Caco-2 (cell line): ENCODE measurements around the gene DHPS. TPM values are rescaled to one million over a fixed set of nuclear protein-coding genes. Genes with fewer than 3 reads are reported as not detected.

ENCODE experiments used
- BruUV-seq: library from RNA; stranded (reverse); fragments of 400-500 nt; replicated peaks from 2 replicates; lab custom pipeline; 2021; lab: Mats Ljungman, UMichigan
- CTCF ChIA-PET: fragments of 300-600 bp; sonication (Branson Sonifier 250); formaldehyde crosslinking; loops from one replicate; lab custom pipeline; 2022; ENCODE audit warnings: antibody characterized with exemption; lab: Charles Lee
- POLR2A ChIA-PET: fragments of 300-600 bp; sonication (Branson Sonifier 250); formaldehyde crosslinking; loops from one replicate; lab custom pipeline; 2022; ENCODE audit warnings: antibody characterized with exemption; lab: Charles Lee
- DNase-seq, 2 experiments: peaks; one replicate each; pipeline versions ENCODE4 v3.0.0 to v3.0.0-alpha.2; 2020 to 2022
- H3K27me3 ChIP-seq: replicated peaks from 2 replicates; pipeline ENCODE4 v1.6.0; 2011; ENCODE audit warnings: low read length; ENCODE audit not compliant: control insufficient read depth, insufficient read depth
- H3K36me3 ChIP-seq: 2 replicates; pipeline ENCODE4 v1.5.1; 2011; ENCODE audit warnings: low read length; ENCODE audit not compliant: control insufficient read depth, insufficient read depth
- H3K4me1 ChIP-seq: fragments of 250-450 bp; sonication (Bioruptor Pico); 2 replicates; pipeline ENCODE4 v1.5.1; 2020; ENCODE audit warnings: mild to moderate bottlenecking
- H3K4me3 ChIP-seq: 2 replicates; pipeline ENCODE4 v1.5.1; 2011; ENCODE audit warnings: low read depth, mild to moderate bottlenecking, control low read depth, low read length
- H3K9me3 ChIP-seq: fragments of 250-450 bp; sonication (Bioruptor Pico); 2 replicates; pipeline ENCODE4 v1.5.1; 2020; ENCODE audit warnings: mild to moderate bottlenecking, moderate library complexity
- H3K27ac Mint-ChIP-seq: one replicate; pipeline ENCODE4 v1.8.0; 2022; ENCODE audit warnings: mixed read lengths; ENCODE audit not compliant: unreplicated experiment
- H3K27me3 Mint-ChIP-seq: one replicate; pipeline ENCODE4 v1.8.0; 2022; ENCODE audit warnings: mixed read lengths; ENCODE audit not compliant: insufficient read depth, unreplicated experiment
- H3K36me3 Mint-ChIP-seq: one replicate; pipeline ENCODE4 v1.8.0; 2022; ENCODE audit warnings: mild to moderate bottlenecking, mixed read lengths; ENCODE audit not compliant: insufficient read depth, unreplicated experiment
- H3K4me1 Mint-ChIP-seq: one replicate; pipeline ENCODE4 v1.8.0; 2022; ENCODE audit warnings: low read depth, mixed read lengths; ENCODE audit not compliant: unreplicated experiment
- H3K4me3 Mint-ChIP-seq: one replicate; pipeline ENCODE4 v1.8.0; 2022; ENCODE audit warnings: mild to moderate bottlenecking, moderate library complexity, mixed read lengths; ENCODE audit not compliant: unreplicated experiment
- H3K9me3 Mint-ChIP-seq: one replicate; pipeline ENCODE4 v1.8.0; 2022; ENCODE audit warnings: mixed read lengths; ENCODE audit not compliant: unreplicated experiment
- intact Hi-C: fragments of 100-400 bp; cut with micrococcal nuclease; formaldehyde crosslinking; loops from one replicate; pipeline ENCODE4 v1.10.0; 2022; ENCODE audit not compliant: unreplicated experiment
- total RNA-seq: library from RNA; stranded (reverse); gene quantifications from 2 replicates; pipeline ENCODE4 v1.2.3, GENCODE V29; 2022
- TF ChIP-seq, protein P1 (sequence below), 2 experiments: fragments of 200-600 bp in 1 of 2; IDR thresholded peaks; 1 replicate in 1 of 2; 2 replicates in 1 of 2; pipeline versions ENCODE4 v1.5.1 to v1.8.0; 2011 to 2022; ENCODE audit warnings: antibody characterized with exemption in 1 of 2, control low read depth in 1 of 2, inconsistent platforms in 1 of 2, low read depth in 1 of 2, low read length in 1 of 2, mild to moderate bottlenecking in 1 of 2, moderate library complexity in 1 of 2; ENCODE audit not compliant: insufficient read depth in 1 of 2, severe bottlenecking in 1 of 2, unreplicated experiment in 1 of 2

DHPS gene
- total RNA-seq, 1 experiment from 2014 or later: 76.4 TPM

GRCh38 chr19:12668932-12669269 is 12.8 kb downstream of the DHPS start:
- H3K4me1 Mint-ChIP-seq: peaks cover 8% of the 10 kb centered on the region
- H3K36me3 Mint-ChIP-seq: peaks cover 60% of the 10 kb centered on the region
- ChIA-PET CTCF (no interaction called here), POLR2A (interaction anchor here (1.0 to 1.3 kb wide), 2 partner anchors 12 to 58 kb away, joined by 3 read pairs; no protein-coding TSS in a partner anchor)
- Histone ChIP-seq H3K9me3 (no peaks in the 10 kb centered on the region), H3K4me1 (peaks cover 12% of the 10 kb centered on the region), H3K27me3 (no peaks in the 10 kb centered on the region), H3K4me3 (peak overlapping the region; percentile 84), H3K36me3 (peaks cover 3% of the 10 kb centered on the region)
- TF ChIP-seq, protein P1, sequence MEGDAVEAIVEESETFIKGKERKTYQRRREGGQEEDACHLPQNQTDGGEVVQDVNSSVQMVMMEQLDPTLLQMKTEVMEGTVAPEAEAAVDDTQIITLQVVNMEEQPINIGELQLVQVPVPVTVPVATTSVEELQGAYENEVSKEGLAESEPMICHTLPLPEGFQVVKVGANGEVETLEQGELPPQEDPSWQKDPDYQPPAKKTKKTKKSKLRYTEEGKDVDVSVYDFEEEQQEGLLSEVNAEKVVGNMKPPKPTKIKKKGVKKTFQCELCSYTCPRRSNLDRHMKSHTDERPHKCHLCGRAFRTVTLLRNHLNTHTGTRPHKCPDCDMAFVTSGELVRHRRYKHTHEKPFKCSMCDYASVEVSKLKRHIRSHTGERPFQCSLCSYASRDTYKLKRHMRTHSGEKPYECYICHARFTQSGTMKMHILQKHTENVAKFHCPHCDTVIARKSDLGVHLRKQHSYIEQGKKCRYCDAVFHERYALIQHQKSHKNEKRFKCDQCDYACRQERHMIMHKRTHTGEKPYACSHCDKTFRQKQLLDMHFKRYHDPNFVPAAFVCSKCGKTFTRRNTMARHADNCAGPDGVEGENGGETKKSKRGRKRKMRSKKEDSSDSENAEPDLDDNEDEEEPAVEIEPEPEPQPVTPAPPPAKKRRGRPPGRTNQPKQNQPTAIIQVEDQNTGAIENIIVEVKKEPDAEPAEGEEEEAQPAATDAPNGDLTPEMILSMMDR (IDR thresholded peaks at IDR 0.05; ENCODE audit: insufficient read depth in 1 of 2, low read depth in 1 of 2, low read length in 1 of 2, severe bottlenecking in 1 of 2, unreplicated experiment in 1 of 2): no peak
- H3K27ac Mint-ChIP-seq: peak overlapping the region; percentile 94
- peak; percentile 54 to 71 for DNase-seq
- intact Hi-C loops: no loop called here
- H3K27me3 Mint-ChIP-seq: no peaks in the 10 kb centered on the region
- no peaks in the 10 kb centered on the region for H3K9me3 Mint-ChIP-seq
- H3K4me3 Mint-ChIP-seq: peak overlapping the region; percentile 85
- no TSS peak for BruUV-seq

DNA sequence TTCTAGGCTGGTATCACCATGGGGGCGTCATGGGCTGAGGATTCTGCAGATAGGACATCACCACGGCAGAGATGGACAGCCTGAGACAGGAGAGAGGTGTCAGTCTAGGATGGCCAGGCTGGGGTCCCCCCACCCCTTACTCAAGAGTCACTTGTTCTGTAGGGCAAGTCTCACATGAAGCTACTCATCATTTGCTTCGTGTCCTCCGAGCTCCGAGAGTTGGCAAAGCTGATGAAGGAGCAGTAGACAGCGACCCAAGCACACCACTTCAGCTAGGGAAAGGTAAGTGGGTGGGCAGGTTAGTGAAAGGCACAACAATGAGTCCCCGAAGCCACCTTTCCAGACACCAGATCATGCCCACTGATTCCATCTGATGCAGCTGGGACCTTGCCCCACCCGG is 13.3 kb downstream of the DHPS start:
- H3K4me1 ChIP-seq: peaks cover 12% of the 10 kb centered on the region
- H3K9me3 ChIP-seq: no peaks in the 10 kb centered on the region
- POLR2A ChIA-PET: interaction anchor here (1.3 kb wide), 1 partner anchor 57 kb away, joined by 3 read pairs; no protein-coding TSS in a partner anchor
- DNase-seq: no peak
- intact Hi-C loops: no loop called here
- CTCF ChIA-PET: interaction anchor here (0.5 kb wide), 1 partner anchor 490 kb away, joined by 3 read pairs; no protein-coding TSS in a partner anchor
- peak overlapping the region; percentile 84 for H3K4me3 ChIP-seq
- Mint-ChIP-seq H3K36me3 (peaks cover 55% of the 10 kb centered on the region), H3K9me3 (no peaks in the 10 kb centered on the region), H3K4me1 (peaks cover 8% of the 10 kb centered on the region), H3K4me3 (peak overlapping the region; percentile 85), H3K27me3 (no peaks in the 10 kb centered on the region), H3K27ac (peak overlapping the region; percentile 94)
- BruUV-seq: no TSS peak
- H3K27me3 ChIP-seq: no peaks in the 10 kb centered on the region
- TF ChIP-seq, protein P1 (IDR thresholded peaks at IDR 0.05; ENCODE audit: insufficient read depth in 1 of 2, low read depth in 1 of 2, low read length in 1 of 2, severe bottlenecking in 1 of 2, unreplicated experiment in 1 of 2): no peak
- peaks cover 2% of the 10 kb centered on the region for H3K36me3 ChIP-seq

- Mint-ChIP-seq H3K36me3 (peaks cover 51% of the 10 kb centered on the region), H3K4me3 (peak overlapping the region; percentile 93), H3K27me3 (no peaks in the 10 kb centered on the region), H3K27ac (peak overlapping the region; percentile 94), H3K4me1 (peaks cover 8% of the 10 kb centered on the region), H3K9me3 (no peaks in the 10 kb centered on the region)
- Histone ChIP-seq H3K4me1 (peaks cover 12% of the 10 kb centered on the region), H3K9me3 (no peaks in the 10 kb centered on the region), H3K27me3 (no peaks in the 10 kb centered on the region), H3K4me3 (peak overlapping the region; percentile 0), H3K36me3 (peaks cover 2% of the 10 kb centered on the region)
- no TSS peak for BruUV-seq
- POLR2A ChIA-PET: no interaction called here
- no peak for DNase-seq
- intact Hi-C loops: no loop called here
- TF ChIP-seq, protein P1 (IDR thresholded peaks at IDR 0.05; ENCODE audit: insufficient read depth in 1 of 2, low read depth in 1 of 2, low read length in 1 of 2, severe bottlenecking in 1 of 2, unreplicated experiment in 1 of 2): no peak
- CTCF ChIA-PET: interaction anchor here (0.5 kb wide), 1 partner anchor 490 kb away, joined by 3 read pairs; no protein-coding TSS in a partner anchor
Observed at GRCh38 chr19:12667731-12668302, 13.9 kb downstream of the DHPS start.
